GM19193 (cell line): Measurements from ENCODE around the gene OR13J1.

Source experiments
- POLR2A ChIP-seq: IDR thresholded peaks from 4 replicates; pipeline ENCODE4 v1.6.1; 2011; ENCODE audit not compliant: insufficient read depth, insufficient read length; ENCODE audit errors: extremely low read depth

Gene OR13J1

DNA sequence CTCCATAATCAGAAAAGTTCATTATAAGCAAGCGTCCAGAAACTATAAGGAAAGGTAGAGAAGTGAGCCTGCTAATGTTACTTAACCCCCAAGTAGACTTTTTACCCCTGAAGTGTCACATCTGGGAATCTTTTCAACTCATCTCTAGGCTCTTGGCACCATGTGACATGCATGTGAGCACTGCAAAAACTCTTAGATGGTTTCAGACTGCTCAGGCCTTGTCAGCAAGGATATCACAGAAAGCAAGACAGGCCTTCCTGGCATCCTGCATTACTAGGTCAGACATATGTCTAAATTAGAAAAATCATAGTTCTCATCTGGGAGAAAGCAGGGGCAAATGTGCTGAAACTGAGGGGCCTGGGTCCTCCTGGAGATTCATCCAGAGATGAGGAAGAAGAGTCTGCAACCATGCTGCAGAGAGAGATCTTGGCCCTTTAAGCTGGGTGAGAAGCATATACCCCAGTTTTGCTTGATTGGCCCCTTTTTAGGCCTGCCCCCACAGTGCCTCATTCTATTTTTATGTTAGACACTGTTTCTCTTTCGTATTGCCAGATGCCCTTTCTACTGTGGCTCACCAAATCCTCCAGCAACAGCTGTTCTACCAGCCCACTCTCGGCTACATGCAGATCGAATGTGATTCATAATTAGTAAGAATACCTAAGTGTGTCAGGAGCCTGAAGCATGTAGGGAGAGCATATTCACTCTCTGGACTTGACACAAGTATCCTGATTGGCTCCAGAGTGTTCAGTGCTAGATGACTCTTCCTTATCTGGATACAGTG lies 22.2 kb downstream of the OR13J1 start:
- no peak for TF ChIP-seq POLR2A

DNA sequence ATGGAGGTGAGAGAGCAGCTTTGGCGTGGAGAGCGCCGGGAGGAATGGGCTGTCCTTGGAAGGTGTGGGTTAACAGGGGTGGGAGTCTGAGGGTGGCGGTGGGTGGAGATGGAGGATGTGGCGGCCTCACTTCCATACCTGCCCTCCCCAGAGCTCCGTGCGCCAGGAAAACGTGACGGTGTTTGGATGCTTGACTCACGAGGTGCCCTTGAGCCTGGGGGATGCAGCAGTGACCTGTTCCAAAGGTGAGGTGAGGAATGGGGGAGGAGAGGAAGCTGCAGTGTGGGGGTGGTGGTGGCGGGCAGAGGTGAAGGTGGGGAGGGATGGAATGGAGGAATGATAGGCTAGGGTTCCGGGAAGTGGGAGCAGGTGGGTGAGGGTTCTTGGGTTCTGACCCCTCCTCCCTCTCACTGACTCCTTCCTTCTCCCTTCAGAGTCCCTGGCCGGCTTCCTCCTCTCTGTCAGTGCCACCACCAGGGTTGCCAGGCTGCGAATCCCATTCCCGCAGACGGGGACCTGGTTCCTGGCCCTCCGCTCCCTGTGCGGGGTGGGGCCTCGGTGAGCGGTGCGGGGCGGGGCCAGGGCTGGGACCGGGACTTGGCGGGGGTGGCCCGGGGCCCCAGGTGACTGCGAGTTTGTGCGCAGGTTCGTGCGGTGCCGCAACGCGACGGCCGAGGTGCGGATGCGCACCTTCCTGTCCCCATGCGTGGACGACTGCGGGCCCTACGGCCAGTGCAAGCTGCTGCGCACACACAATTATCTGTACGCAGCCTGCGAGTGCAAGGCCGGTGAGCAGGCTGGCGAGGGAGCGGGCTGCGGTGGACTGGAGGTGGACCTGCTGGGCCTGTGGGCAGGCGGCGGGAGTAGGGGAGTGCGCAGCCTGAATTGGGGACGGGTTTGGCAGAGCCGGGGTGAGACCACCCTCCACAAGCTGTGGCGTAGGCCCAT lies 24.1 kb downstream of the OR13J1 start:
- TF ChIP-seq POLR2A, result no peak

GRCh38 chr9:35844628-35845270 lies 25.5 kb downstream of the OR13J1 start:
- TF ChIP-seq POLR2A, result no peak

DNA sequence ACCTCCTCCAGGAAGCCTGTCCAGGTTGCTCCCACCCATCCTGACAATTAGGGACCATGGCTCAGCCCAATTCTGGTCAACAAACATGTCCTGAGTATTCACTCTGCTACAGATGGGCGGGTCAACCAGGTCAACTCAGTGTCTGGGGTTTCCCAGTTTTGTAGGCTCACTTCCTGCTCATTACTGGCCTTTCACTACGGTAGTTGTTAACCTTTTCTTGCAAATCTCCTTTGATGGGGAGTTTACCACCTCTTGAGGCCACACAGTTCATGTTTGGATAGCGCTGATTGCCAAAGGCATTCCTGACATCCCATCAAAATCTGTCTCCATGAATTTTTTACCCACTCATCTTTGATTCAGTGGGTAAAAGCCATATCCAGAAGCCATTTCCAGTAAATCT lies 27.4 kb downstream of the OR13J1 start:
- TF ChIP-seq POLR2A, result no peak

GRCh38 chr9:35842020-35842745 lies 28.0 kb downstream of the OR13J1 start:
- TF ChIP-seq POLR2A, result no peak

DNA sequence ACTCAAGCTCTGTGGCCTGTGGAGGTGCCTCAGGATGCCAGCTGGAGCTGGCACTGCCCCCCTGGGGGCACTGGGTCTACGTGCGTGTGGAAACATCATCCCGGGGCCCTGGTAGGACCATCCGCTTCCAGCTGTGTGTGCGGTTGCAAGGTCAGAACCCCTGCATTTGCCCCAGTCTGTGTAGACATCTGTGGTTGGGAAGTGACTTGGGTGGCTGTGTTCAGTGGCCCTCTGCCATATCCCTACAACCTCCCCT lies 28.6 kb downstream of the OR13J1 start:
- TF ChIP-seq POLR2A, result no peak

DNA sequence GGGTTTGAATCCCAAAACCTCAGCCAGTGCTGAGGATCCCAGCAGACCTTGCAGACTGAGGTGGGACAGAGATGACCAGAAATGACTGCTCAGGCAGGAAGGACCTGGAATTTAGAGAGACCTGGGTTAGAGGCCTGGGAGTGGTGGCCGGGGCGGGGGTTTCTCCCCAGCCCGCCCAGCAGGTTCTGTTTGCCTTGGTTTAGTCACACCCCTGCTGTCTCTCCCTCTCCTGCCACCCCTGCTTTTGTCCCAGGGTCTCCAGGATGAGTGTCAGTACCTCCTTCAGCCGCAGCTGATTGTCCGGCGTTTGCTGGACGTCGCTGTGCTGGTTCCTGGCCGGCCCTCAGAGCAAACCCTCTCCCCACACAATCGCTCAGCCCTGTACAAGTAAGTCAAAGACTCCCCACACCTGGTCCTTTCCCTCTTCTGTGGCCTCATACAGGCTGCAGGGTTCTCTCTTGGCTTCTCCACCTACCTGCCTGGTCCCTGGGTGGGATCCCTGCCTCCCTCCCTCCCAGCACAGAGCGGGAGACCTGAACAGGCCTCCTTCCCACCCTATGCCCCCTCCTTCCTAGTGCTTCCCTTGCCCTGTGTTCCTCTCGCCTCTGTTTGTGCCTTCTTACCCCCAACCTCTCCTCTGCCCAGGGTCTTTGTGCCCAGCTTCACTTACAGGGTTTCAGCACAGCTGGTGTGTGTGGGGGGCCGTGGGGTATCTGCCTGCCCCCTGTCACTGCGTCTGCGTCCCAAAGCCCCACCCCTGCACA lies 29.1 kb downstream of the OR13J1 start:
- TF ChIP-seq POLR2A, result no peak

GRCh38 chr9:35839926-35840325 lies 30.3 kb downstream of the OR13J1 start:
- no peak for TF ChIP-seq POLR2A

GRCh38 chr9:35836595-35836994 lies 33.6 kb downstream of the OR13J1 start:
- no peak for TF ChIP-seq POLR2A

DNA sequence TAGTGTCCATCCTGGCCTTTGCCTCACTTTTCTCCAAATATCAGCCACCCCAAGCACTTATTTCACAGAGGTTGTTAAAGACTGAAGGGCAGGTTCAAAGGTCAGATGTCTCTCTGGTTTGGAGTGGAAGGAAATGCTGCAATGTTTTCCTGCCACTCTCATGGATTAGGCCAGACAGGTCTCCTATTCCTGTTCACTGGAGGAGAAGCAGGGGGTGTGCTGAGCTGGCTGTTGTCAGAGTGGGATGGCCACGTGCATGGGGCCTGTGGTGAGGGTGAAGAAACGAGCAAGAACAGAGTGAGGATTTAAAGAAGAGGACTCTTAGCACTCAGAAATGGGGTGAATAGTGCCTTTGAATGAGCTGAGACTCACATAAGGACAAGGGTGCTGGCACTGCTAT lies 34.4 kb downstream of the OR13J1 start:
- no peak for TF ChIP-seq POLR2A

- TF ChIP-seq POLR2A, result no peak
Observed at GRCh38 chr9:35835216-35835632, 35.0 kb downstream of the OR13J1 start.

- no peak for TF ChIP-seq POLR2A
Observed at GRCh38 chr9:35834260-35835215, 35.7 kb downstream of the OR13J1 start.

DNA sequence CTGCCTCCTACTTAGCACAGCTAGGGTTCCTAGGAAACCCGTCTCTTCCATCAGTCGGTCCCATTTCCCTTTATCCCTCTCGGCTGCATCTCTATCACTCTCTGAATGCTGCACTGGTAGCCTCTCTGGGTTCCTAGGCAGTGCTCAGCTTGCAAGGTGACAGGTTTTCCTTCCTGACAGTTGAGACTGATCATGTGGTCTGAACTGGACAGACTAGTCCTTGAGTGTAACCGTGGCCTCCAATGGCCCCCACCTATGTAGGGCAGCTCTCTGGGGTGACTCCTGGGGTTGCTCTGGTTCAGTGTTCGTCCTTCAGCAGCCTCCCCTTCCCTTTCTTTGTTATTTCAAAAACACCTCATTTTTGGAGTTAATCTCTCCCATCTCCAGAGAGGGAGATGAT lies 37.4 kb downstream of the OR13J1 start:
- no peak for TF ChIP-seq POLR2A
